Activated naive CD8-positive, alpha-beta T cell (primary cell): ENCODE data around the gene MOGAT1.
"Not testable (repeated sequence)": the region's sequence is repeated elsewhere in the genome, so short reads cannot be mapped to it uniquely, and the experiment has no call there.

Source experiments
- H3K27ac Mint-ChIP-seq: one replicate; pipeline ENCODE4 v1.8.0; 2021; ENCODE audit warnings: mixed read lengths
- H3K27me3 Mint-ChIP-seq: one replicate; pipeline ENCODE4 v1.8.0; 2021; ENCODE audit warnings: mixed read lengths
- H3K36me3 Mint-ChIP-seq: one replicate; pipeline ENCODE4 v1.8.0; 2021; ENCODE audit warnings: mixed read lengths
- H3K4me1 Mint-ChIP-seq: one replicate; pipeline ENCODE4 v1.8.0; 2021; ENCODE audit warnings: low read depth, mixed read lengths
- H3K4me3 Mint-ChIP-seq: one replicate; pipeline ENCODE4 v1.8.0; 2021; ENCODE audit warnings: mild to moderate bottlenecking, mixed read lengths
- H3K9me3 Mint-ChIP-seq: one replicate; pipeline ENCODE4 v1.8.0; 2021; ENCODE audit warnings: low read depth, mixed read lengths

MOGAT1 gene

GRCh38 chr2:222755593-222755992 is 84.1 kb downstream of the MOGAT1 start:
- H3K4me1 Mint-ChIP-seq = peaks cover 10% of the 10 kb centered on the region
- not testable (repeated sequence) for H3K36me3 Mint-ChIP-seq, H3K27me3 Mint-ChIP-seq, H3K4me3 Mint-ChIP-seq, H3K27ac Mint-ChIP-seq, H3K9me3 Mint-ChIP-seq

GRCh38 chr2:222756362-222756831 is 84.9 kb downstream of the MOGAT1 start:
- Mint-ChIP-seq H3K27me3 (no peaks in the 10 kb centered on the region), H3K9me3 (no peaks in the 10 kb centered on the region), H3K27ac (no peak overlapping the region), H3K36me3 (no peaks in the 10 kb centered on the region), H3K4me3 (no peak overlapping the region), H3K4me1 (peaks cover 10% of the 10 kb centered on the region)

GRCh38 chr2:222756951-222757650 is 85.6 kb downstream of the MOGAT1 start:
- Mint-ChIP-seq H3K27ac (no peak overlapping the region), H3K4me1 (peaks cover 9% of the 10 kb centered on the region), H3K9me3 (no peaks in the 10 kb centered on the region), H3K27me3 (no peaks in the 10 kb centered on the region), H3K4me3 (no peak overlapping the region), H3K36me3 (no peaks in the 10 kb centered on the region)
